ENCODE measurements around the gene OTOL1. TPM values are rescaled to one million over a fixed set of nuclear protein-coding genes. Genes with fewer than 3 reads are reported as not detected.

Gene OTOL1
- total and polyA plus RNA-seq, 2 experiments from 2014 or later = not detected

- TF ChIP-seq, protein P1, sequence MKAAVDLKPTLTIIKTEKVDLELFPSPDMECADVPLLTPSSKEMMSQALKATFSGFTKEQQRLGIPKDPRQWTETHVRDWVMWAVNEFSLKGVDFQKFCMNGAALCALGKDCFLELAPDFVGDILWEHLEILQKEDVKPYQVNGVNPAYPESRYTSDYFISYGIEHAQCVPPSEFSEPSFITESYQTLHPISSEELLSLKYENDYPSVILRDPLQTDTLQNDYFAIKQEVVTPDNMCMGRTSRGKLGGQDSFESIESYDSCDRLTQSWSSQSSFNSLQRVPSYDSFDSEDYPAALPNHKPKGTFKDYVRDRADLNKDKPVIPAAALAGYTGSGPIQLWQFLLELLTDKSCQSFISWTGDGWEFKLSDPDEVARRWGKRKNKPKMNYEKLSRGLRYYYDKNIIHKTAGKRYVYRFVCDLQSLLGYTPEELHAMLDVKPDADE (IDR thresholded peaks at IDR 0.05) = no peak
- no peak for TF ChIP-seq EZH2phosphoT487 (IDR thresholded peaks at IDR 0.05; ENCODE audit: unreplicated experiment)
- TF ChIP-seq, protein P2, sequence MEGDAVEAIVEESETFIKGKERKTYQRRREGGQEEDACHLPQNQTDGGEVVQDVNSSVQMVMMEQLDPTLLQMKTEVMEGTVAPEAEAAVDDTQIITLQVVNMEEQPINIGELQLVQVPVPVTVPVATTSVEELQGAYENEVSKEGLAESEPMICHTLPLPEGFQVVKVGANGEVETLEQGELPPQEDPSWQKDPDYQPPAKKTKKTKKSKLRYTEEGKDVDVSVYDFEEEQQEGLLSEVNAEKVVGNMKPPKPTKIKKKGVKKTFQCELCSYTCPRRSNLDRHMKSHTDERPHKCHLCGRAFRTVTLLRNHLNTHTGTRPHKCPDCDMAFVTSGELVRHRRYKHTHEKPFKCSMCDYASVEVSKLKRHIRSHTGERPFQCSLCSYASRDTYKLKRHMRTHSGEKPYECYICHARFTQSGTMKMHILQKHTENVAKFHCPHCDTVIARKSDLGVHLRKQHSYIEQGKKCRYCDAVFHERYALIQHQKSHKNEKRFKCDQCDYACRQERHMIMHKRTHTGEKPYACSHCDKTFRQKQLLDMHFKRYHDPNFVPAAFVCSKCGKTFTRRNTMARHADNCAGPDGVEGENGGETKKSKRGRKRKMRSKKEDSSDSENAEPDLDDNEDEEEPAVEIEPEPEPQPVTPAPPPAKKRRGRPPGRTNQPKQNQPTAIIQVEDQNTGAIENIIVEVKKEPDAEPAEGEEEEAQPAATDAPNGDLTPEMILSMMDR (conservative IDR thresholded peaks at IDR 0.05; ENCODE audit: low read depth in 2 of 2) = no peak
- TF ChIP-seq CREB1 (CRISPR knock-in tag; IDR thresholded peaks at IDR 0.05; ENCODE audit: low read depth) = no peak
- no peak for TF ChIP-seq EZH2 (IDR thresholded peaks at IDR 0.05; ENCODE audit: low read depth, unreplicated experiment)
- TF ChIP-seq ZNF331 (CRISPR knock-in tag; IDR thresholded peaks at IDR 0.05; ENCODE audit: low read depth) = no peak
These were observed 22.5 kb upstream of the OTOL1 start (continued) for GRCh38 chr3:161474139-161474538.

DNA sequence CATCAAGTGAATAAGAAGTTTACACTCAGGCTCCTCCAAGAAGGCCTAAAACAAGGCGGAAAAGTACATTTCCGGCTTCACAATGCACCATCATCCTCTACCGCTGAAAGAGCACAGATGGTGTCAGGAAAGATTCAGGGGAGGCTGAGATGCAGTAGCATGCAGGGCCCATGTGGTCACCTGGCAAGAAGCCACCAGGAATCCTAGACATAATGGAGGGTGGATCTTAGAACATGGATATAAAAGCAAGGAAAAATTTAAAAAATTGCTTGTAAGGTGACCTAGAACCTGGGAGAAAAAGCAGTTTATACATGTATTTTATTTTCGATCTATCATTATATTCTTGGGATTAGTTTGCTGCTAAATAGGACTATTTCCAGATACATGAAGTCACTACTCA is 21.9 kb upstream of the OTOL1 start:
- H3K27me3 ChIP-seq (ENCODE audit: insufficient read depth) = no peaks in the 10 kb centered on the region
- H3K4me3 ChIP-seq = no peak overlapping the region
- no peak for DNase-seq (ENCODE audit: low spot score)
- H4K20me1 ChIP-seq (replicated peaks; ENCODE audit: insufficient read depth) = no peaks in the 10 kb centered on the region
- 0 out of 2 replicates have a peak overlapping the region, but pooled peaks have one; percentile 29 for H3K27ac ChIP-seq (ENCODE audit: low read depth)
- H3K9me3 Mint-ChIP-seq = no peaks in the 10 kb centered on the region; the same call in 2 of the 3 replicates
- no peaks in the 10 kb centered on the region for H3K9me2 ChIP-seq (ENCODE audit: insufficient read depth)
- H3K4me3 Mint-ChIP-seq = no peak overlapping the region
- peaks cover 8% of the 10 kb centered on the region for H3K4me1 ChIP-seq (ENCODE audit: insufficient read depth)
- no peak for ATAC-seq
- H3K36me3 ChIP-seq (ENCODE audit: insufficient read depth) = no peaks in the 10 kb centered on the region
- no peaks in the 10 kb centered on the region for H3K36me3 Mint-ChIP-seq (ENCODE audit: low read depth)
- no peaks in the 10 kb centered on the region for H3K79me2 ChIP-seq (replicated peaks; ENCODE audit: insufficient read depth)
- peak overlapping the region; percentile 65; the same call in 1 of the 2 replicates for H2AFZ ChIP-seq
- H3K27ac Mint-ChIP-seq = no peak overlapping the region
- H3K4me1 Mint-ChIP-seq = peaks cover 9% of the 10 kb centered on the region; the same call in 2 of the 3 replicates
- no peaks in the 10 kb centered on the region for H3K27me3 Mint-ChIP-seq (ENCODE audit: insufficient read depth, low read depth, poor library complexity)
- H3F3A ChIP-seq (replicated peaks; ENCODE audit: low read depth) = no peaks in the 10 kb centered on the region
- H3K4me2 ChIP-seq = no peak overlapping the region
- TF ChIP-seq, protein P3, sequence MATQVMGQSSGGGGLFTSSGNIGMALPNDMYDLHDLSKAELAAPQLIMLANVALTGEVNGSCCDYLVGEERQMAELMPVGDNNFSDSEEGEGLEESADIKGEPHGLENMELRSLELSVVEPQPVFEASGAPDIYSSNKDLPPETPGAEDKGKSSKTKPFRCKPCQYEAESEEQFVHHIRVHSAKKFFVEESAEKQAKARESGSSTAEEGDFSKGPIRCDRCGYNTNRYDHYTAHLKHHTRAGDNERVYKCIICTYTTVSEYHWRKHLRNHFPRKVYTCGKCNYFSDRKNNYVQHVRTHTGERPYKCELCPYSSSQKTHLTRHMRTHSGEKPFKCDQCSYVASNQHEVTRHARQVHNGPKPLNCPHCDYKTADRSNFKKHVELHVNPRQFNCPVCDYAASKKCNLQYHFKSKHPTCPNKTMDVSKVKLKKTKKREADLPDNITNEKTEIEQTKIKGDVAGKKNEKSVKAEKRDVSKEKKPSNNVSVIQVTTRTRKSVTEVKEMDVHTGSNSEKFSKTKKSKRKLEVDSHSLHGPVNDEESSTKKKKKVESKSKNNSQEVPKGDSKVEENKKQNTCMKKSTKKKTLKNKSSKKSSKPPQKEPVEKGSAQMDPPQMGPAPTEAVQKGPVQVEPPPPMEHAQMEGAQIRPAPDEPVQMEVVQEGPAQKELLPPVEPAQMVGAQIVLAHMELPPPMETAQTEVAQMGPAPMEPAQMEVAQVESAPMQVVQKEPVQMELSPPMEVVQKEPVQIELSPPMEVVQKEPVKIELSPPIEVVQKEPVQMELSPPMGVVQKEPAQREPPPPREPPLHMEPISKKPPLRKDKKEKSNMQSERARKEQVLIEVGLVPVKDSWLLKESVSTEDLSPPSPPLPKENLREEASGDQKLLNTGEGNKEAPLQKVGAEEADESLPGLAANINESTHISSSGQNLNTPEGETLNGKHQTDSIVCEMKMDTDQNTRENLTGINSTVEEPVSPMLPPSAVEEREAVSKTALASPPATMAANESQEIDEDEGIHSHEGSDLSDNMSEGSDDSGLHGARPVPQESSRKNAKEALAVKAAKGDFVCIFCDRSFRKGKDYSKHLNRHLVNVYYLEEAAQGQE (IDR thresholded peaks at IDR 0.05; ENCODE audit: unreplicated experiment) = no peak
- TF ChIP-seq STAT1 (IDR thresholded peaks at IDR 0.05; ENCODE audit: unreplicated experiment) (no peak), ZNF114 (CRISPR knock-in tag; IDR thresholded peaks at IDR 0.05) (no peak), JUNB (IDR thresholded peaks at IDR 0.05; ENCODE audit: unreplicated experiment) (no peak), EZH2 (IDR thresholded peaks at IDR 0.05; ENCODE audit: low read depth, unreplicated experiment) (no peak), ZNF462 (CRISPR knock-in tag; IDR thresholded peaks at IDR 0.05) (no peak), CREB1 (CRISPR knock-in tag; IDR thresholded peaks at IDR 0.05; ENCODE audit: low read depth) (no peak), NANOG (IDR thresholded peaks at IDR 0.05; ENCODE audit: borderline replicate concordance) (no peak), EZH2phosphoT487 (IDR thresholded peaks at IDR 0.05; ENCODE audit: unreplicated experiment) (no peak), POLR2AphosphoS5 (IDR thresholded peaks at IDR 0.05; ENCODE audit: low read depth) (no peak)

Data from GM23338 (cell line).